Neural crest cell (in vitro differentiated cells): ENCODE results near the gene ADTRP. TPM values are rescaled to one million over a fixed set of nuclear protein-coding genes. Genes with fewer than 3 reads are reported as not detected.

Experiments
- DNase-seq: peaks from one replicate; pipeline ENCODE4 v3.0.0; 2021; ENCODE audit warnings: low read depth, mixed read lengths, low spot score
- H3K27ac Mint-ChIP-seq: one replicate; pipeline ENCODE4 v1.8.0; 2021; ENCODE audit warnings: mild to moderate bottlenecking, mixed read lengths; ENCODE audit not compliant: unreplicated experiment
- H3K27me3 Mint-ChIP-seq: 2 replicates; pipeline ENCODE4 v1.8.0; 2021; ENCODE audit warnings: low read depth, mild to moderate bottlenecking, mixed read lengths
- H3K36me3 Mint-ChIP-seq: 2 replicates; pipeline ENCODE4 v1.8.0; 2021; ENCODE audit warnings: low read depth, mild to moderate bottlenecking, mixed read lengths
- H3K4me1 Mint-ChIP-seq: 2 replicates; pipeline ENCODE4 v1.8.0; 2021; ENCODE audit warnings: mixed read lengths
- H3K4me3 Mint-ChIP-seq: one replicate; pipeline ENCODE4 v1.8.0; 2021; ENCODE audit warnings: mild to moderate bottlenecking, mixed read lengths
- H3K9me3 Mint-ChIP-seq: 2 replicates; pipeline ENCODE4 v1.8.0; 2021; ENCODE audit warnings: mixed read lengths
- CTCF ChIP-seq: fragments of 200-600 bp; sonication (generic); conservative IDR thresholded peaks from 2 replicates; pipeline ENCODE4 v1.5.0; 2021; ENCODE audit warnings: antibody characterized with exemption, mild to moderate bottlenecking
- total RNA-seq: library from RNA; stranded (reverse); gene quantifications from 2 replicates; pipeline ENCODE4 v1.2.1, GENCODE V29; 2021

The ADTRP gene
- total RNA-seq, 1 donor from 2014 or later = not detected

- no peaks in the 10 kb centered on the region for H3K4me1 Mint-ChIP-seq
- peaks cover 9% of the 10 kb centered on the region for H3K9me3 Mint-ChIP-seq
- peak; percentile 31 for TF ChIP-seq CTCF
- no peaks in the 10 kb centered on the region for H3K27me3 Mint-ChIP-seq
- H3K27ac Mint-ChIP-seq = no peak overlapping the region
- no peaks in the 10 kb centered on the region for H3K36me3 Mint-ChIP-seq
- H3K4me3 Mint-ChIP-seq = no peak overlapping the region
- DNase-seq = no peak
Measured at GRCh38 chr6:11675601-11676000, 103.0 kb downstream of the ADTRP start.

DNA sequence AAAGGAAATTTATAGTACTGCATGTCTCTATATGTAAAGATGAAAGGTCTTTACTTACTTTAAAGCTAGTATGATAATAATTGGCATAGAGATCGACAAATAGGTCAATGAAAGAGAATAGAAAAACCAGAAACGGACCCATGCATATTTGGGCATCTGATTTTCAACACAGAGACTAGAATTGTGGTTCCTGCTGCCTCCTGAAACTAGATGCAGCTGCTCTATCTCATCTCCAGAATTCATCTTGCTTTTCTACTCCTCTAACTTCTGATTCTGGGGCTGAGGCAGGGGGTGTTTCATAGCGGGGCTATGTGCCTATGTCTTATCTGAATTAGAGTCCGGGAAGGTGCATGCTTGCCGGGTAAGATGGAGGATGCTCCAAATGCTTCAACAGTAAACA lies 105.9 kb downstream of the ADTRP start:
- Mint-ChIP-seq H3K9me3 (peaks cover 13% of the 10 kb centered on the region), H3K4me3 (no peak overlapping the region), H3K4me1 (no peaks in the 10 kb centered on the region), H3K27ac (no peak overlapping the region), H3K36me3 (peaks cover 4% of the 10 kb centered on the region), H3K27me3 (no peaks in the 10 kb centered on the region)
- DNase-seq = no peak
- no peak for TF ChIP-seq CTCF

- Mint-ChIP-seq H3K27ac (no peak overlapping the region), H3K27me3 (no peaks in the 10 kb centered on the region), H3K4me1 (no peaks in the 10 kb centered on the region), H3K9me3 (peaks cover 13% of the 10 kb centered on the region), H3K4me3 (no peak overlapping the region), H3K36me3 (peaks cover 4% of the 10 kb centered on the region)
- TF ChIP-seq CTCF = no peak
- no peak for DNase-seq
Measured at GRCh38 chr6:11672256-11672655, 106.3 kb downstream of the ADTRP start.

DNA sequence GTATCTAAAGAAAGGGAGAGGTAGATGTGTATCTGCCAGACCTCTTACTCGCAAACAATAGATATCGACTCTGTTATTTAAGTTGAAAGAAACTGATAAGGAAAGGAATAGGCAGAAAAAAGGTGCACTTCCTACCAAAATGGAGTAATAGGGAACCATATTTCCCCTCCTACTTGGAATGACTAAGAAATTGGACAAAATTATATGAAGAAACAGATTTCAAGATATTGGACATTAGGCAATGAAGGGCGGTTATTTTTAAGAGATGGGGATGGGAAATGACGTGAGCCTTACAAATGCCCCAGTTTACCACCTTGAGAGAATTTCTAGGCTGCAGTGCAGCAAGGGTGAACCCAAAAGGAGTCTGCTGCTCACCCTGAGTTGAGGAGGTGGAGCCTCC lies 108.9 kb downstream of the ADTRP start:
- no peak overlapping the region for H3K27ac Mint-ChIP-seq
- no peak for DNase-seq
- H3K9me3 Mint-ChIP-seq = peaks cover 13% of the 10 kb centered on the region
- H3K36me3 Mint-ChIP-seq = peaks cover 4% of the 10 kb centered on the region
- no peaks in the 10 kb centered on the region for H3K27me3 Mint-ChIP-seq
- TF ChIP-seq CTCF = no peak
- H3K4me3 Mint-ChIP-seq = no peak overlapping the region
- no peaks in the 10 kb centered on the region for H3K4me1 Mint-ChIP-seq

GRCh38 chr6:11668455-11668854 lies 110.1 kb downstream of the ADTRP start:
- Mint-ChIP-seq H3K27ac (no peak overlapping the region), H3K4me3 (no peak overlapping the region), H3K9me3 (peaks cover 13% of the 10 kb centered on the region), H3K4me1 (no peaks in the 10 kb centered on the region), H3K36me3 (peaks cover 4% of the 10 kb centered on the region), H3K27me3 (no peaks in the 10 kb centered on the region)
- no peak for TF ChIP-seq CTCF
- DNase-seq = no peak

DNA sequence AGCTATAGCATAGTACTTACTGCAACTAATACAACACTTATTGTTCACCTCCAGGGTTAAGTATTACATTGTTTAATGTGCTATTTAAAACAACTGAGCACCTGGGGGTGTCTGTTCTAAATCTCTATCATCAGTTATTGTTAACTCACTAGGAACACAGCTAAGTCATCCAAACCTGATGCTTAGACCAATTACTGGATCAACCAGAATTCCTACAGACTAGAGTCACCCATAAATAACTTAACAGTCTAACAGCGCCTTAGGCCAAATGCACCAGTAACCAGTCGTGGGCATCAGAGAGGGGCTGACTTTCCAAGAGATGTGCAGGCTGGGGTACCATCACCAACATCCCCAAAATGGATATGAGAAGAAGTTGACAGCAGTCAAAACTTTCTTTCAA lies 110.7 kb downstream of the ADTRP start:
- no peak overlapping the region for H3K4me3 Mint-ChIP-seq
- no peak for DNase-seq
- H3K27me3 Mint-ChIP-seq = no peaks in the 10 kb centered on the region
- H3K4me1 Mint-ChIP-seq = no peaks in the 10 kb centered on the region
- peaks cover 13% of the 10 kb centered on the region for H3K9me3 Mint-ChIP-seq
- no peak for TF ChIP-seq CTCF
- peaks cover 4% of the 10 kb centered on the region for H3K36me3 Mint-ChIP-seq
- no peak overlapping the region for H3K27ac Mint-ChIP-seq
